GM12872 (cell line): ENCODE data around the gene SCUBE2.

Source experiments
- TF ChIP-seq, protein P1 (sequence below): IDR thresholded peaks from 3 replicates; pipeline ENCODE4 v1.5.1; 2011; ENCODE audit warnings: low read depth, mild to moderate bottlenecking, low read length, moderate library complexity; ENCODE audit not compliant: insufficient read depth

The SCUBE2 gene

DNA sequence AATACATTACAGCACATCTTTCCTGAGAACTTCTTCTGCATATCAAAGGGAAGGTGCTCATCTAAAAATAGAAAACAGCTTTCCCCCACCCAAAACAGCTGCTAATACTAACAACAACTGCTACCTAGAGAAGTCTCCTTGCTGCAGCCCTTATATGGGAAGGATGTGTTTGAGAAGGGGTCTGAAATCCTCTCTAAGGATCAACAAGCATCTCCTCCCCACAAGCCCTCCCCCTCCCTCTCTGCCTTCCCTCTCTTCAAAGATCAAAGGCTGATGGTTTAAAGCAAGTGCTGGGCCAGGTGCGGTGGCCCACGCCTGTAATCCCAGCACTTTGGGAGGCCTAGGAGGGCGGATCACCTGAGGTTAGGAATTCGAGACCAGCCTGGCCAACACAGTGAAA, 33.5 kb downstream of the SCUBE2 start:
- TF ChIP-seq, protein P1, sequence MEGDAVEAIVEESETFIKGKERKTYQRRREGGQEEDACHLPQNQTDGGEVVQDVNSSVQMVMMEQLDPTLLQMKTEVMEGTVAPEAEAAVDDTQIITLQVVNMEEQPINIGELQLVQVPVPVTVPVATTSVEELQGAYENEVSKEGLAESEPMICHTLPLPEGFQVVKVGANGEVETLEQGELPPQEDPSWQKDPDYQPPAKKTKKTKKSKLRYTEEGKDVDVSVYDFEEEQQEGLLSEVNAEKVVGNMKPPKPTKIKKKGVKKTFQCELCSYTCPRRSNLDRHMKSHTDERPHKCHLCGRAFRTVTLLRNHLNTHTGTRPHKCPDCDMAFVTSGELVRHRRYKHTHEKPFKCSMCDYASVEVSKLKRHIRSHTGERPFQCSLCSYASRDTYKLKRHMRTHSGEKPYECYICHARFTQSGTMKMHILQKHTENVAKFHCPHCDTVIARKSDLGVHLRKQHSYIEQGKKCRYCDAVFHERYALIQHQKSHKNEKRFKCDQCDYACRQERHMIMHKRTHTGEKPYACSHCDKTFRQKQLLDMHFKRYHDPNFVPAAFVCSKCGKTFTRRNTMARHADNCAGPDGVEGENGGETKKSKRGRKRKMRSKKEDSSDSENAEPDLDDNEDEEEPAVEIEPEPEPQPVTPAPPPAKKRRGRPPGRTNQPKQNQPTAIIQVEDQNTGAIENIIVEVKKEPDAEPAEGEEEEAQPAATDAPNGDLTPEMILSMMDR, result no peak

DNA sequence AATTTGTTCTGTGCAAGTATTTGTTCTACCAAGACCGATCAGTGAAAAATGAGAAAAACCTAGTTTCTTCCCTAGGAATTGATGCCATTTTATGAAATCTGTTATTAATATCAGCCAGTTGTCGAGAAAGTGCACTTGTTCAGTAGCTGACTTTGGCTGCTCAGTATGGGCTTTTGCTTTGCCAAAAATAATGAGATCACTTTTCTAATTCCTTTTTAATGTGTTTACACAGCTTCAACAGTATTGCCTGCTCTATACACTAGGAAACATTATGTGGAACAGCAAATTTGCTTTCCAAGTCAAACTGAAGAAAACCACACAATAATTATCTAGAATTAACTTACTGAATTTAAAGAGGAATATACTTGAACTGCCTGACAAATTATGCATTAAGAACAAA, 34.4 kb downstream of the SCUBE2 start:
- TF ChIP-seq, protein P1, result no peak

DNA sequence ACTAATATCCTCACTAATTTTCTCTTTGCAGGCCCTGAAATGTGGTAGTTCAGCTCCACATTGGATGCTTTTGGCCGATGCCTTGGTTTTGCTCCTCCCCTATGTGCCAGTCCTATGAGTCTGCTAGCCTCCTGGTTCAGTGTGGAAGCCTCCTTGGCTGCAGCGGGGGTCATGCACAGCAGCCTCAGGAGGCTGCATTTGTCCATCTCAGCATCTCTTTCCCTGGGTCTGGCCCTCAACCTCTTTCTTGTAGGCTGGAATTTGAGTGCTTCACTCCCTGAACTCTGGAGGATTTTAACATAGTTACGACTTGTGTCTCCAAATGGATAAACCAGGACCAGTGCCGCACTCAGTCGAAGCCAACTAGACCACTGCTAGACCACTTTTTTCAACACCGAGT, 34.9 kb downstream of the SCUBE2 start:
- TF ChIP-seq, protein P1, result no peak

DNA sequence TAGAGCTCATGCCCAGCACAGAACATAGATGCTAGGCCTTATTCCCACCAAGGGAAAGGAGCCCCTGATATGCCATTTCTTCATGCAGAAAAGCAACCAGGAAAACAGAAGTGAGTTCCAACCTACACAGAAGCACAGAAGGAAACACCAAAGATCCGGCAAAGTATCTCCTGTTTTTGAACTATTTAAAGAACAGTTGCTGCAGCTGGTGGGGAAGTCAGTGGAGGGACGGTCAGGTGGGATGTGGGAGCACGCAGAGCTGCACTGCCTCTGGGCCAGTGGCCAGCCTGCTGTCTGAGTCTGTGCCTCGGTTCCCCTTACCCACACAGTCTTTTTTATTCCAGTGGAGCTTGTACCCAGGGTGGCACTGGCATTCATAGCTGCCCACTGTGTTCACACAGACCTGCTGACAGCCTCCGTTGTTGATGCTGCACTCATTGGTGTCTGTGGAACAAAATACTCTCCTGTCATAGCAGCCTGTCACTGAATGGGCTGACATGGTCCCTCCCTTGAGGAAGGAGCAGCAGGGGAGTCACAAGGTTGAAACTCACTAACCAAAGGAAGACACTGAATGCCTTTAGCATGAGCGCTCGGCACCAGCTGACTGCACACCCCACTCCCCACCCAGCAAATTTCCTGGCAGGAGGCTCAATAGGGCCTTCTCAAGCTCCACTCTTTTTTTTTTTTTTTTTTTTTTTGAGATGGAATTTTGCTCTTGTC, 37.9 kb downstream of the SCUBE2 start:
- TF ChIP-seq, protein P1, result no peak

DNA sequence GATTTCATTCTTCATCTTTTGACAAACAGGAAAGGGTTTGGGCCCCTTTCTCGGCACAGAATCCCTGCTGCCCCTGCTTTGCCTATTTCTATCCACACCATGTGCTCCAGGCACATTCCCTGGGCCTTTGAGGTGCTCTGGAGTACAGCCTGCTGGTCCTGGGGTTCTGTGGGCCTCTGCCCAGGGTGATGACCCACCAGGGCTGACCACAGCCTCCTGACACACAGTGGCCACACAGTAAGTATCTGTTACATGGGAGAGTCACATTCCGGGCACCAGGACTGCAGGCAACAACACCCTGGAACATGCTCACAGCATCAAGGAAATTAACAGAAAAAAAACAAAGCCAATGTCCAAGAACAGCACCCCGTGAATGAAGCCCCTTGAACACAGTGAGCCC, 39.1 kb downstream of the SCUBE2 start:
- TF ChIP-seq, protein P1, result no peak

DNA sequence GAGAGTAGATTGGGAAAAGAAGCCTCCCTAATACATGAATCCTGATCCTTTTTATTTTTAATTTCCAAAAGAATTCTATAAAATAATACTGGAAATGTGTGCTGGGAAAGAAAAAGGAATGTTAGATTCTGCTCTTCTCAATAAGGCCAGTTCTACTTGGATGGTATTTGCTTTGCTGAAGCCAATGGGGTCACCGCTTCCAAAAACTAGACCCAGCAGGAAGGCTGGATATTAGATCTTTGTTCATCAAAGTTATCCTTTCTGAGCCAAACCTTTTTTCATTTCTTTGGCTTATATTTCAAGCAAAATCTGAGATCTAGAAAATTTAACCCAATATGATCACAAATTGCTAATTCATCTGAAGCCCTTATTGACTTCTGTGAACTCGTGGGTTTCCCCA, 41.4 kb downstream of the SCUBE2 start:
- TF ChIP-seq, protein P1, result no peak

DNA sequence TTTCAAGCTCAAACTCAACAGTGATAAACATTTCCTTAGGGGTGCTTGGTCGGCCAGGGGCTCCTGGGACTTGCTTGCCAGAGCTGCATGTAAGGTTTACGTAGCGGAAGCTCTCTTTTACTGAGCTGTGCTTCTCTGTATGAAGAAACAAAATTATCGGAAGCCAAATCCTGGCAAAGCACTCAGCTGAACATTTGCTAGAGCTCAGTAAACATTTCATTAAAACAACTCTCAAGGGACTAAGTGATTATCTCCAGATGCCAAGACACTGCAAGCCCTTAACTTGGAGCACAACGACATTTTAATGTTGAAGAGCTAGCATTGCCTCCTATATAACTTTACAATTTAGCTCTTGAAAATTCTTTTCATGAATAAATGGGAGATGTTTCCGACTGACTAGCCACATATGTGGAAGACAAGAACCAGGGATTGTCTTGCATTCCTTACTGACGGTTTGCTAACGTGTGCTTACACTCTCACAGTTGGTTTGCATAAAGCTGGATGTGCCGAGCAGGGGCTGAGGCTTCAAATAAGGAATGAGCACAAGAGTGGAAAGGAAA, 43.4 kb downstream of the SCUBE2 start:
- TF ChIP-seq, protein P1, result no peak
